PC-3 (cell line): ENCODE measurements around the gene FAM200B.

ENCODE experiments used
- CTCF ChIP-seq: fragments of 300-600 bp; sonication (generic); conservative IDR thresholded peaks from 2 replicates; pipeline ENCODE4 v1.5.1; 2017; ENCODE audit warnings: antibody characterized with exemption, low read depth, mild to moderate bottlenecking, low read length
- EZH2 ChIP-seq: fragments of 300-600 bp; sonication (generic); IDR thresholded peaks from one replicate; pipeline ENCODE4 v1.6.1; 2017; ENCODE audit warnings: antibody characterized with exemption, mild to moderate bottlenecking, low read length; ENCODE audit not compliant: unreplicated experiment

DNA sequence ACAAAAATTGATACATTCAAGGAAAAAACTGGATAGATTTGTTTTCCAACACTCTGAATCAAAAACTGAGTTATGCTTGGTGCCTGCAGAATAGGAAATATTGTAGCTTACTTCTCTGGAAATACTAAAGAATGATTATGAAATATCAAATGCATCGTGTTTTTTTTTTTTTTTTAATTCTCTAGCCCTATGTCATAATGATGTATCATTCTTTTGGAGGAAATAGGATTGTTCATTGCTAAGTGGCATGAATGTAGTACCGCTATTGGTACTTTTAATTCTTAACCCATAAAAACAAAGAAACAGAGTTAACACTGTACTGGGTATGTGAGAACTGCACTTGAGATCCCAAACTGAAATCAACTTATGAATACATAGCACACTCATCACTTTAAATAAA lies 7.6 kb upstream of the FAM200B start:
- no peak for TF ChIP-seq EZH2
- no peak for TF ChIP-seq CTCF
